ENCODE data around the gene KDM6A.
"Not testable (repeated sequence)": the region's sequence is repeated elsewhere in the genome, so short reads cannot be mapped to it uniquely, and the experiment has no call there.

Gene KDM6A

DNA sequence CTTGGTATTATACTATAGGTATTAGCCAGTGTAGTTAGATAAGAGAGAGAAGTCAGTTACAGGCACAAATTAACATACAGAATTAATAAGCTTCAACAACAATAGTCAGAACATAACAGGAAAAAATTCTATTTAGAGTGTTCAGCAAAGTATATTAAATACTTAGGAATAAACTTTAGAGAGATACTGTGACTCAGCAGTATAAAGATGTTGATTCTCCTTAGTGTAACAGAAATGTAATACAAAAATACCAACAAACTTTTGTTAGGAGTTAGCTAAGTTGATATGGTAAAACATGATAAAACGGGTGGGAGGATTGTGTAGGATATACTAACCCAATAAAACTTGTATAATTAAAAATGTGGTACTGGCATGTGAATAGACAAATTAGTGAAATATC, 173.4 kb downstream of the KDM6A start:
- no peak for DNase-seq
- TF ChIP-seq, protein P1, sequence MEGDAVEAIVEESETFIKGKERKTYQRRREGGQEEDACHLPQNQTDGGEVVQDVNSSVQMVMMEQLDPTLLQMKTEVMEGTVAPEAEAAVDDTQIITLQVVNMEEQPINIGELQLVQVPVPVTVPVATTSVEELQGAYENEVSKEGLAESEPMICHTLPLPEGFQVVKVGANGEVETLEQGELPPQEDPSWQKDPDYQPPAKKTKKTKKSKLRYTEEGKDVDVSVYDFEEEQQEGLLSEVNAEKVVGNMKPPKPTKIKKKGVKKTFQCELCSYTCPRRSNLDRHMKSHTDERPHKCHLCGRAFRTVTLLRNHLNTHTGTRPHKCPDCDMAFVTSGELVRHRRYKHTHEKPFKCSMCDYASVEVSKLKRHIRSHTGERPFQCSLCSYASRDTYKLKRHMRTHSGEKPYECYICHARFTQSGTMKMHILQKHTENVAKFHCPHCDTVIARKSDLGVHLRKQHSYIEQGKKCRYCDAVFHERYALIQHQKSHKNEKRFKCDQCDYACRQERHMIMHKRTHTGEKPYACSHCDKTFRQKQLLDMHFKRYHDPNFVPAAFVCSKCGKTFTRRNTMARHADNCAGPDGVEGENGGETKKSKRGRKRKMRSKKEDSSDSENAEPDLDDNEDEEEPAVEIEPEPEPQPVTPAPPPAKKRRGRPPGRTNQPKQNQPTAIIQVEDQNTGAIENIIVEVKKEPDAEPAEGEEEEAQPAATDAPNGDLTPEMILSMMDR (IDR thresholded peaks at IDR 0.05; ENCODE audit: low read depth, low read length, missing control alignments), result no peak
- Histone ChIP-seq H3K4me3 (ENCODE audit: low read depth, low read length) (no peak overlapping the region), H3K27ac (no peak overlapping the region), H3K36me3 (replicated peaks) (no peaks in the 10 kb centered on the region), H3K27me3 (replicated peaks) (no peaks in the 10 kb centered on the region)
- in situ Hi-C loops (cut with HindIII; ENCODE audit: low pct_ligation_motif_present, low sequenced_read_pairs), result no loop called here

DNA sequence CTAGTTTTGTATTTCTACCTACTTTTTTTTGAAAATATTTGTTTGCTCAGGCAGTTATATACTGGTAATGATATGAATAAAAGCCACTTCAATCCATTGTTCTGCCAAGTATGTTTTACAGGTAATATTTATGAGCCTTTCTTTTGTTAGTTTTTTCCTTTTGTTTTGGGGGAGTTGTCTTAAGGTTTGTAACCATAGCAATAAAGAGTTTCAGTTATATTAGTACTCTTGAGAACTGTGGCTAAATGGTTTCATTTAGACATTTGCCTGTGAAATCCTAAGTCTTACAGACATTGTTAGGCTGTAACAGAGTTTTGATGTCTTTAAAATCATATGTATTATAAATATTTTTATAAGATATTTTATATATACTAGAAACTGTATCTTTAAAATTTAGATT, 177.6 kb downstream of the KDM6A start:
- H3K27me3 ChIP-seq (replicated peaks), result no peaks in the 10 kb centered on the region
- DNase-seq, result no peak
- no peaks in the 10 kb centered on the region for H3K36me3 ChIP-seq (replicated peaks)
- H3K4me3 ChIP-seq (ENCODE audit: low read depth, low read length), result no peak overlapping the region
- no peak overlapping the region for H3K27ac ChIP-seq
- TF ChIP-seq, protein P1 (IDR thresholded peaks at IDR 0.05; ENCODE audit: low read depth, low read length, missing control alignments), result no peak
- in situ Hi-C loops (cut with HindIII; ENCODE audit: low pct_ligation_motif_present, low sequenced_read_pairs), result no loop called here

DNA sequence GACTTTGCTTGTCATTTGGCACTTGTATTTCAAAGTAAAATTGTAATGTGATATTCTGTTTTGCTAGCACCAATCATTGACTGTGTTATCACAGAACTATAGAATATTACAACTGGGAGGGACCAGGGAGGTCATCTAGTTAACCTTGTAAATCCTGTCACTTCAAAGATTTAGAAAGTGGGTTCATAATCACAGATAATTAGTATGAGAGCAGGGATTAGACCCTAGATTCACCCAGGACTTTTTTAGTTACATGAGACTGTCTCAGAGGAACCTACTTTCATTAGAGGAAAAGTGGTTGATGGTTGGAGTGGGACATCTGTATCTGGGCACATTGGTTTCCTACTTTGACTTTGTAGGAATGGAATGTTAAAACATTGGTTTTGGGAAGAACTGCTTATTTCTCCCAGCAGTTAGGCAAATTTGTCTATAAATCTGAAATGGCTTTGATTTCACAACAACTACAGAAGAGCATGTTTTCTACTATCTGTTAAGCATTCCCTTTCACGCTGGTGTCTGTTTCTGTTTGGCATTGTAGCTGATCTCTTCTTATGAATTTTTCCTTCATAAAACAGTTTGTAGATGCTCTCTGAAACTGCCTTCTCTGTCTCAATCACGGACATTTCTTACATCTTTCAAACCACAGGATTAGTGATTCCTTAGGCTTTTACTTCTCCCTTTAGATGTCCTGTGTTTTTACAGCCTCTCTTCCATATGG, 183.6 kb downstream of the KDM6A start:
- Histone ChIP-seq H3K27ac (no peak overlapping the region), H3K4me3 (ENCODE audit: low read depth, low read length) (no peak overlapping the region), H3K27me3 (replicated peaks) (no peaks in the 10 kb centered on the region), H3K36me3 (replicated peaks) (peaks cover 3% of the 10 kb centered on the region)
- DNase-seq, result no peak
- TF ChIP-seq, protein P1 (IDR thresholded peaks at IDR 0.05; ENCODE audit: low read depth, low read length, missing control alignments), result no peak
- in situ Hi-C loops (cut with HindIII; ENCODE audit: low pct_ligation_motif_present, low sequenced_read_pairs), result no loop called here

DNA sequence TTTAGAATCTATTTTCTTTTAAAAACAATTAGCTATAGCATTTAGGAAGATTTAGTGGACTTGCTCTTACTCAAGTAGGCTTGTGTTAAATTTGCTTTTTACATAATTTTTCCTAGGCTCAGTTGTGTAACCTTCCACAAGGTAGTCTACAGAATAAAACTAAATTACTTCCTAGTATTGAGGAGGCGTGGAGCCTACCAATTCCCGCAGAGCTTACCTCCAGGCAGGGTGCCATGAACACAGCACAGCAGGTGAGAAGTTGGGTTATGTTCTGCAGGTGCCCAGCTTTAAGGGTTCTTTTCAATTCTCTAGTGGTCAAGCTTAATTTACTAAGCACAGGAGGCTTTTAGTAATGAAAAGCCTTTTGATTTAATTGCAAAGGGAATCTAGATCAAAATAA, 186.9 kb downstream of the KDM6A start:
- H3K27ac ChIP-seq; H3K4me3 ChIP-seq (ENCODE audit: low read depth, low read length); in situ Hi-C loops (cut with HindIII; ENCODE audit: low pct_ligation_motif_present, low sequenced_read_pairs); H3K27me3 ChIP-seq (replicated peaks); DNase-seq: not testable (repeated sequence)
- peaks cover 16% of the 10 kb centered on the region for H3K36me3 ChIP-seq (replicated peaks)

DNA sequence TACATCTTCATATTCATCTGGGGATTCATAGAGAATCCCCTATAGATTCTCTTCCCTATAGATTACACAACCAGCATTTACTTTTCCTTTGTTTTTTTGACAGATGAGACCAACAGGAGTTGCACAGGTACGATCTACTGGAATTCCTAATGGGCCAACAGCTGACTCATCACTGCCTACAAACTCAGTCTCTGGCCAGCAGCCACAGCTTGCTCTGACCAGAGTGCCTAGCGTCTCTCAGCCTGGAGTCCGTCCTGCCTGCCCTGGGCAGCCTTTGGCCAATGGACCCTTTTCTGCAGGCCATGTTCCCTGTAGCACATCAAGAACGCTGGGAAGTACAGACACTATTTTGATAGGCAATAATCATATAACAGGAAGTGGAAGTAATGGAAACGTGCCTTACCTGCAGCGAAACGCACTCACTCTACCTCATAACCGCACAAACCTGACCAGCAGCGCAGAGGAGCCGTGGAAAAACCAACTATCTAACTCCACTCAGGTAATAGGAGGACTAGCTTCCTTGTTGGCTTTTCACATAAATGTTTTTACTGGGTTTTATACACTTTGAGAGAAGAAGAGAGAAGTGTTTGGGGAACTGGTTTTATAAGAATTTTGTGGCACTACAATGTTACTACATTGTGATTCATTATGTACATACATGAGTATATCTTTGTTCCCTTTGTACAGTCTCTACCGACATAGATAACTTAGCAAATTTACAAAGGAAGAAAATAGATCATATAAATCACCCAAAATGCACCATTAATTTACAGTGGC, 190.5 kb downstream of the KDM6A start:
- in situ Hi-C loops (cut with HindIII; ENCODE audit: low pct_ligation_motif_present, low sequenced_read_pairs), result no loop called here
- peaks cover 17% of the 10 kb centered on the region for H3K36me3 ChIP-seq (replicated peaks)
- DNase-seq, result peak; percentile 4
- no peak overlapping the region for H3K27ac ChIP-seq
- TF ChIP-seq, protein P1 (IDR thresholded peaks at IDR 0.05; ENCODE audit: low read depth, low read length, missing control alignments), result no peak
- H3K4me3 ChIP-seq (ENCODE audit: low read depth, low read length), result no peak overlapping the region
- H3K27me3 ChIP-seq (replicated peaks), result no peaks in the 10 kb centered on the region

DNA sequence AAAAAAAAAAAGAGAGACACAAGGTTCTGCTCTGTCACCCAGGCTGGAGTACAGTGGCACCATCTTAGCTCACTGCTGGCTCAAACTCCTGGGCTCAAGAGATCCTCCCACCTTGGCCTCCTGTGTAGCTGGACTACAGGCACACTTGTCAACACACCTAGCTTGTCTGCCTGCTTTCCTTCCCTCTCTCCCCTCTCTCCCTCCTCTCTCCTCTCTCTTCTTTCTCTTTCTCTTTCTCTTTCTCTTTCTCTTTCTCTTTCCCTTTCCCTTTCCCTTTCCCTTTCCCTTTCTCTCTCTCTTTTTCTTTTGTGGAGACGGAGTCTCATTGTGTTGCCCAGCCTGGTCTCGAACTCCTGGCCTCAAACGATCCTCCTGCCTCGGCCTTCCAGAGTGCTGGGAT, 195.6 kb downstream of the KDM6A start:
- H3K27ac ChIP-seq, result no peak overlapping the region
- H3K36me3 ChIP-seq (replicated peaks), result peaks cover 18% of the 10 kb centered on the region
- DNase-seq, result no peak
- H3K27me3 ChIP-seq (replicated peaks), result no peaks in the 10 kb centered on the region
- no peak overlapping the region for H3K4me3 ChIP-seq (ENCODE audit: low read depth, low read length)
- in situ Hi-C loops (cut with HindIII; ENCODE audit: low pct_ligation_motif_present, low sequenced_read_pairs), result no loop called here
- TF ChIP-seq, protein P1 (IDR thresholded peaks at IDR 0.05; ENCODE audit: low read depth, low read length, missing control alignments), result no peak

Measured in brain microvascular endothelial cell (primary cell).